PC-9 (cell line): Measurements from ENCODE around the gene YWHAE. TPM values are rescaled to one million over a fixed set of nuclear protein-coding genes. Genes with fewer than 3 reads are reported as not detected.

Experiments
- BruUV-seq: library from RNA; stranded (reverse); fragments of 400-500 nt; replicated peaks from 2 replicates; lab custom pipeline; 2021; lab: Mats Ljungman, UMichigan
- CTCF ChIA-PET: fragments of 300-600 bp; sonication (Branson Sonifier 250); formaldehyde crosslinking; loops from one replicate; lab custom pipeline; 2022; ENCODE audit warnings: antibody characterized with exemption; lab: Charles Lee
- POLR2A ChIA-PET: fragments of 300-600 bp; sonication (Branson Sonifier 250); formaldehyde crosslinking; loops from one replicate; lab custom pipeline; 2022; ENCODE audit warnings: antibody characterized with exemption; ENCODE audit not compliant: unreplicated experiment; lab: Charles Lee
- DNase-seq, 2 experiments: peaks; one replicate each; pipeline versions ENCODE4 v3.0.0 to v3.0.0-alpha.2; 2015 to 2022; ENCODE audit warnings: mixed read lengths in 1 of 2
- H2AFZ ChIP-seq: fragments of 200-600 bp; sonication (generic); 2 replicates; pipeline ENCODE4 v1.8.1; 2017; ENCODE audit warnings: antibody characterized with exemption
- H3F3A ChIP-seq: fragments of 200-600 bp; sonication (generic); 2 replicates; pipeline ENCODE4 v1.8.1; 2017; ENCODE audit warnings: antibody characterized with exemption, mild to moderate bottlenecking, low read depth; ENCODE audit not compliant: insufficient read depth
- H3K27ac ChIP-seq: fragments of 200-600 bp; sonication (generic); 2 replicates; pipeline ENCODE4 v1.6.1; 2016; ENCODE audit warnings: mixed run types
- H3K27me3 ChIP-seq: fragments of 200-600 bp; sonication (generic); 2 replicates; pipeline ENCODE4 v1.6.1; 2016; ENCODE audit warnings: low read depth, mixed run types; ENCODE audit not compliant: insufficient read depth
- H3K36me3 ChIP-seq: fragments of 200-600 bp; sonication (generic); 2 replicates; pipeline ENCODE4 v1.6.1; 2016; ENCODE audit warnings: low read depth, mixed run types
- H3K4me1 ChIP-seq: fragments of 200-600 bp; sonication (generic); replicated peaks from 2 replicates; pipeline ENCODE4 v1.6.1; 2016; ENCODE audit warnings: mixed run types; ENCODE audit not compliant: insufficient read depth
- H3K4me2 ChIP-seq: fragments of 200-600 bp; sonication (generic); 2 replicates; pipeline ENCODE4 v1.6.1; 2017; ENCODE audit warnings: mixed run types
- H3K4me3 ChIP-seq: fragments of 200-600 bp; sonication (generic); 2 replicates; pipeline ENCODE4 v1.6.1; 2016; ENCODE audit warnings: mixed run types
- H3K79me2 ChIP-seq: fragments of 200-600 bp; sonication (generic); 2 replicates; pipeline ENCODE4 v1.6.1; 2017; ENCODE audit warnings: low read depth, mixed run types
- H3K9me2 ChIP-seq: fragments of 200-600 bp; sonication (generic); 2 replicates; pipeline ENCODE4 v1.8.1; 2017; ENCODE audit warnings: mild to moderate bottlenecking; ENCODE audit not compliant: insufficient read depth
- H3K9me3 ChIP-seq: fragments of 200-600 bp; sonication (generic); 2 replicates; pipeline ENCODE4 v1.8.1; 2016; ENCODE audit warnings: low read depth; ENCODE audit not compliant: insufficient read depth
- H4K20me1 ChIP-seq: fragments of 200-600 bp; sonication (generic); 2 replicates; pipeline ENCODE4 v1.8.1; 2017; ENCODE audit not compliant: insufficient read depth
- CTCF ChIP-seq: fragments of 200-600 bp; sonication (generic); conservative IDR thresholded peaks from 2 replicates; pipeline ENCODE4 v1.6.1; 2017; ENCODE audit warnings: mixed run types, antibody characterized with exemption, mild to moderate bottlenecking, moderate library complexity
- EZH2 ChIP-seq: fragments of 200-600 bp; sonication (generic); IDR thresholded peaks from 2 replicates; pipeline ENCODE4 v1.8.0; 2017; ENCODE audit warnings: antibody characterized with exemption, low read depth
- intact Hi-C: fragments of 100-400 bp; cut with micrococcal nuclease; formaldehyde crosslinking; loops from one replicate; pipeline ENCODE4 v1.10.0; 2022; ENCODE audit not compliant: unreplicated experiment
- total RNA-seq: library from RNA; stranded (reverse); gene quantifications from 2 replicates; pipeline ENCODE4 v1.2.3, GENCODE V29; 2021

YWHAE gene
- total RNA-seq, 1 experiment from 2014 or later, result 1,140 TPM

GRCh38 chr17:1377334-1377733, 22.7 kb downstream of the YWHAE start:
- peaks cover 40% of the 10 kb centered on the region for H3K36me3 ChIP-seq
- DNase-seq, result no peak
- H3F3A ChIP-seq, result peaks cover 96% of the 10 kb centered on the region
- H3K79me2 ChIP-seq, result peaks cover 100% of the 10 kb centered on the region
- no TSS peak for BruUV-seq
- H3K4me2 ChIP-seq, result no peak overlapping the region
- no peak overlapping the region for H3K27ac ChIP-seq
- H3K9me2 ChIP-seq, result no peaks in the 10 kb centered on the region
- peaks cover 100% of the 10 kb centered on the region for H4K20me1 ChIP-seq
- no peak overlapping the region for H3K4me3 ChIP-seq
- H2AFZ ChIP-seq, result no peak overlapping the region
- H3K4me1 ChIP-seq, result no peaks in the 10 kb centered on the region
- ChIA-PET CTCF (interaction anchor here (2.2 kb wide), 1 partner anchor 12 kb away, joined by 8 read pairs; no protein-coding TSS in a partner anchor), POLR2A (interaction anchor here (0.6 kb wide), 1 partner anchor 40 kb away, joined by 11 read pairs; no protein-coding TSS in a partner anchor)
- intact Hi-C loops, result no loop called here
- no peaks in the 10 kb centered on the region for H3K27me3 ChIP-seq
- TF ChIP-seq EZH2 (no peak), CTCF (no peak)
- no peaks in the 10 kb centered on the region for H3K9me3 ChIP-seq

GRCh38 chr17:1376061-1376460, 24.0 kb downstream of the YWHAE start:
- DNase-seq, result no peak
- no peaks in the 10 kb centered on the region for H3K9me3 ChIP-seq
- ChIA-PET POLR2A (no interaction called here), CTCF (interaction anchor here (2.2 kb wide), 1 partner anchor 11 kb away, joined by 8 read pairs; no protein-coding TSS in a partner anchor)
- intact Hi-C loops, result no loop called here
- peaks cover 43% of the 10 kb centered on the region for H3K36me3 ChIP-seq
- no peaks in the 10 kb centered on the region for H3K27me3 ChIP-seq
- no peak overlapping the region for H3K4me3 ChIP-seq
- H3K4me2 ChIP-seq, result no peak overlapping the region
- peaks cover 100% of the 10 kb centered on the region for H4K20me1 ChIP-seq
- H3K79me2 ChIP-seq, result peaks cover 100% of the 10 kb centered on the region
- H3K9me2 ChIP-seq, result no peaks in the 10 kb centered on the region
- TF ChIP-seq EZH2 (no peak), CTCF (no peak)
- no TSS peak for BruUV-seq
- no peaks in the 10 kb centered on the region for H3K4me1 ChIP-seq
- H2AFZ ChIP-seq, result no peak overlapping the region
- H3K27ac ChIP-seq, result no peak overlapping the region; the same call in 1 of the 2 replicates
- peaks cover 97% of the 10 kb centered on the region for H3F3A ChIP-seq

GRCh38 chr17:1375615-1376014, 24.4 kb downstream of the YWHAE start:
- intact Hi-C loops, result no loop called here
- H2AFZ ChIP-seq, result no peak overlapping the region
- peaks cover 43% of the 10 kb centered on the region for H3K36me3 ChIP-seq
- POLR2A ChIA-PET, result no interaction called here
- peaks cover 97% of the 10 kb centered on the region for H3F3A ChIP-seq
- TF ChIP-seq EZH2, result no peak
- TF ChIP-seq CTCF, result no peak
- no peaks in the 10 kb centered on the region for H3K27me3 ChIP-seq
- H3K4me2 ChIP-seq, result no peak overlapping the region
- no peaks in the 10 kb centered on the region for H3K4me1 ChIP-seq
- H3K4me3 ChIP-seq, result no peak overlapping the region
- no peaks in the 10 kb centered on the region for H3K9me3 ChIP-seq
- DNase-seq, result no peak
- BruUV-seq, result no TSS peak
- peaks cover 100% of the 10 kb centered on the region for H4K20me1 ChIP-seq
- no peak overlapping the region; the same call in 1 of the 2 replicates for H3K27ac ChIP-seq
- CTCF ChIA-PET, result interaction anchor here (2.2 kb wide), 1 partner anchor 10 kb away, joined by 8 read pairs; no protein-coding TSS in a partner anchor
- no peaks in the 10 kb centered on the region for H3K9me2 ChIP-seq
- peaks cover 100% of the 10 kb centered on the region for H3K79me2 ChIP-seq
